OCI-LY7 (cell line): ENCODE results near the gene TALDO1. TPM values are rescaled to one million over a fixed set of nuclear protein-coding genes. Genes with fewer than 3 reads are reported as not detected.
A peak's percentile ranks its signal among the peaks of the same experiment; 100 is the strongest.

Experiments used
- BruUV-seq: library from RNA; stranded (reverse); fragments of 400-500 nt; replicated peaks from 2 replicates; lab custom pipeline; 2021; lab: Mats Ljungman, UMichigan
- CTCF ChIA-PET: fragments of 300-600 bp; sonication (Branson Sonifier 250); formaldehyde crosslinking; loops from one replicate; lab custom pipeline; 2022; ENCODE audit warnings: antibody characterized with exemption; ENCODE audit not compliant: unreplicated experiment; lab: Charles Lee
- POLR2A ChIA-PET: fragments of 300-600 bp; sonication (Branson Sonifier 250); formaldehyde crosslinking; loops from one replicate; lab custom pipeline; 2022; ENCODE audit warnings: antibody characterized with exemption; lab: Charles Lee
- DNase-seq: peaks from one replicate; pipeline ENCODE4 v3.0.0-alpha.2; 2015; ENCODE audit warnings: low spot score
- H2AFZ ChIP-seq: fragments of 200-600 bp; sonication (generic), shearing (Covaris generic); 2 replicates; pipeline ENCODE4 v1.6.1; 2014; ENCODE audit warnings: mild to moderate bottlenecking, antibody characterized with exemption, low read length, moderate library complexity
- H3K27ac ChIP-seq: fragments of 200-600 bp; sonication (generic); 2 replicates; pipeline ENCODE4 v1.5.1; 2014; ENCODE audit warnings: mixed run types, low read depth, mild to moderate bottlenecking, moderate library complexity, low read length, inconsistent platforms; ENCODE audit not compliant: poor library complexity, severe bottlenecking
- H3K36me3 ChIP-seq: fragments of 200-600 bp; sonication (generic); 2 replicates; pipeline ENCODE4 v1.6.1; 2014; ENCODE audit warnings: mild to moderate bottlenecking, antibody characterized with exemption, low read length, moderate library complexity, mixed read lengths; ENCODE audit not compliant: insufficient read depth
- H3K4me1 ChIP-seq: fragments of 200-600 bp; sonication (generic); 2 replicates; pipeline ENCODE4 v1.5.1; 2014; ENCODE audit warnings: mild to moderate bottlenecking, low read length; ENCODE audit not compliant: insufficient read depth, poor library complexity, severe bottlenecking
- H3K4me2 ChIP-seq: fragments of 200-600 bp; sonication (generic); 2 replicates; pipeline ENCODE4 v1.6.1; 2014; ENCODE audit warnings: mild to moderate bottlenecking, low read length
- H3K4me3 ChIP-seq: fragments of 200-600 bp; sonication (generic); 2 replicates; pipeline ENCODE4 v1.5.1; 2014; ENCODE audit warnings: mild to moderate bottlenecking, low read depth, low read length; ENCODE audit not compliant: poor library complexity, severe bottlenecking
- H3K79me2 ChIP-seq: fragments of 200-600 bp; sonication (generic); 2 replicates; pipeline ENCODE4 v1.6.1; 2016; ENCODE audit warnings: low read depth, mild to moderate bottlenecking, low read length, moderate library complexity, mixed read lengths; ENCODE audit not compliant: insufficient read depth
- H3K9me2 ChIP-seq: fragments of 200-600 bp; sonication (generic); 2 replicates; pipeline ENCODE4 v1.6.1; 2016; ENCODE audit warnings: mild to moderate bottlenecking, low read length, mixed read lengths; ENCODE audit not compliant: insufficient read depth
- H3K9me3 ChIP-seq: fragments of 200-600 bp; sonication (generic); 2 replicates; pipeline ENCODE4 v1.6.1; 2014; ENCODE audit warnings: mild to moderate bottlenecking, mixed run types, low read length, mixed read lengths
- H4K20me1 ChIP-seq: fragments of 200-600 bp; sonication (generic); 2 replicates; pipeline ENCODE4 v1.6.1; 2014; ENCODE audit warnings: mild to moderate bottlenecking, antibody characterized with exemption, low read length, moderate library complexity, mixed read lengths; ENCODE audit not compliant: insufficient read depth
- CTCF ChIP-seq: fragments of 200-600 bp; sonication (generic); conservative IDR thresholded peaks from 2 replicates; pipeline ENCODE4 v1.5.1; 2014; ENCODE audit warnings: mild to moderate bottlenecking, antibody characterized with exemption, low read length, moderate library complexity, mixed read lengths
- EZH2phosphoT487 ChIP-seq: fragments of 200-600 bp; sonication (generic); IDR thresholded peaks from 2 replicates; pipeline ENCODE4 v1.6.1; 2018; ENCODE audit warnings: low read depth, borderline replicate concordance, mild to moderate bottlenecking, mixed run types, antibody characterized with exemption, low read length, moderate library complexity, mixed read lengths
- intact Hi-C: fragments of 100-400 bp; cut with micrococcal nuclease; formaldehyde crosslinking; loops from one replicate; pipeline ENCODE4 v1.10.0; 2022; ENCODE audit not compliant: unreplicated experiment
- total RNA-seq, 2 experiments: library from RNA; depleted of rRNA in 1 of 2; stranded (reverse); fragments of >200 nt in 1 of 2; shearing (Covaris generic) in 1 of 2; gene quantifications; 2 replicates each; pipeline ENCODE4 v1.2.3, GENCODE V29; 2014 to 2022

TALDO1 gene
- total RNA-seq, 2 experiments from 2014 or later: 172 to 226 TPM

- H3K79me2 ChIP-seq: no peaks in the 10 kb centered on the region
- H3K4me2 ChIP-seq: peak overlapping the region; percentile 77
Measured at GRCh38 chr11:723120-723883, 24.0 kb upstream of the TALDO1 start.

GRCh38 chr11:724049-724777 is 23.1 kb upstream of the TALDO1 start:
- BruUV-seq: no TSS peak
- Histone ChIP-seq H3K27ac (no peak overlapping the region), H3K4me3 (no peak overlapping the region), H3K9me2 (no peaks in the 10 kb centered on the region), H3K36me3 (no peaks in the 10 kb centered on the region), H3K4me1 (peaks cover 53% of the 10 kb centered on the region), H4K20me1 (no peaks in the 10 kb centered on the region), H3K79me2 (no peaks in the 10 kb centered on the region), H2AFZ (no peak overlapping the region), H3K4me2 (peak overlapping the region; percentile 49), H3K9me3 (no peaks in the 10 kb centered on the region)
- ChIA-PET CTCF (interaction anchor here (0.5 to 1.1 kb wide), 4 partner anchors 28 to 170 kb away, joined by 3 to 12 read pairs (median 8); partner anchors contain the start of gene TMEM80), POLR2A (interaction anchor here (0.6 to 2.7 kb wide), 3 partner anchors 23 to 92 kb away, joined by 3 to 7 read pairs (median 3); partner anchors contain the start of gene TALDO1)
- no peak for TF ChIP-seq EZH2phosphoT487
- no peak for TF ChIP-seq CTCF
- intact Hi-C loops: loop anchor here (5.0 kb wide), 1 partner anchor 167 kb away; no protein-coding TSS in a partner anchor
- peak; percentile 37 for DNase-seq

More at GRCh38 chr11:723120-723883, 24.0 kb upstream of the TALDO1 start:
- H3K4me1 ChIP-seq: peaks cover 49% of the 10 kb centered on the region
- H4K20me1 ChIP-seq: no peaks in the 10 kb centered on the region
- no TSS peak for BruUV-seq
- ChIA-PET POLR2A (interaction anchor here (1.2 to 1.5 kb wide), 2 partner anchors 26 to 66 kb away, joined by 3 read pairs; no protein-coding TSS in a partner anchor), CTCF (interaction anchor here (0.5 to 1.7 kb wide), 4 partner anchors 21 to 96 kb away, joined by 3 to 26 read pairs (median 4); partner anchors contain the start of genes DEAF1 and TMEM80)
- H3K9me3 ChIP-seq: no peaks in the 10 kb centered on the region
- H2AFZ ChIP-seq: no peak overlapping the region
- intact Hi-C loops: loop anchor here (1.0 to 5.0 kb wide), 4 partner anchors 27 to 275 kb away; no protein-coding TSS in a partner anchor
- TF ChIP-seq EZH2phosphoT487 (no peak), CTCF (peak; percentile 95)
- peak overlapping the region; percentile 48 for H3K4me3 ChIP-seq
- H3K36me3 ChIP-seq: no peaks in the 10 kb centered on the region
- H3K27ac ChIP-seq: no peak overlapping the region
- H3K9me2 ChIP-seq: no peaks in the 10 kb centered on the region
- DNase-seq: peak; percentile 76
